Caki2 (cell line): ENCODE results near the gene ACBD4. TPM values are rescaled to one million over a fixed set of nuclear protein-coding genes. Genes with fewer than 3 reads are reported as not detected.

Source experiments
- DNase-seq: peaks from one replicate; pipeline ENCODE4 v3.0.0-alpha.2; 2015; ENCODE audit warnings: low read depth
- in situ Hi-C: cut with HindIII; loops from 2 replicates; pipeline ENCODE4 v1.10.0; 2016; ENCODE audit warnings: low sequenced_read_pairs, low pct_unique_long_range_greater_than_20kb, mixed read lengths
- total RNA-seq: library from RNA; depleted of rRNA; stranded (reverse); fragments of >200 nt; shearing (Covaris generic); gene quantifications from 2 replicates; pipeline ENCODE4 v1.2.3, GENCODE V29; 2014; ENCODE audit warnings: low replicate concordance; rRNA removed

The ACBD4 gene
- total RNA-seq, 1 experiment from 2014 or later: 7.8 TPM

DNA sequence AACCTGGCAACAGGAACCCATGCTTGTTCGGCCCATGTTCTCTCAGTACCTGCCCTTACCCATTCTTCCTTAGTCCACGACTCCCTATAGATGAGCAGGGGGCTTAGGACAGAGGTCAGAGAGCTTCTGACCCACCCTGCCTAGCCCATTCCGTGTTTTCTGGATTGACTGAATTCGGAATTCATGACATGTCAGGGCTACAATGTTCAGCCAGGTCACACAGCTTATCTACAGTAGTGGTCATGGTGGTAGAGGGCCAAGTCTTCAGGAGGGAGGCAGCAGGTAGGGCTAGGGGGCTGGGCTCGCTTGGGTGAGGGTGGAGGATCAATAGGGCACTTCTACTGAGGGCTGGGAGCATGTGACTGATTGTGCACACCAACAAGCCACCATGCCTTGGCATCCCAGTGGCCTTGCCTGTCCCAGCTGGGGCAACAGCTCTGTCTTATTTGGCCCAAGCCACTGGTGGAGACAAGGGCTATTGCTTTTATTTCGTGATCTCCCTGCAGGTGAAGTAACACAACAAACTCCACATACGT is 29.3 kb downstream of the ACBD4 start:
- DNase-seq: no peak
- in situ Hi-C loops: no loop called here

DNA sequence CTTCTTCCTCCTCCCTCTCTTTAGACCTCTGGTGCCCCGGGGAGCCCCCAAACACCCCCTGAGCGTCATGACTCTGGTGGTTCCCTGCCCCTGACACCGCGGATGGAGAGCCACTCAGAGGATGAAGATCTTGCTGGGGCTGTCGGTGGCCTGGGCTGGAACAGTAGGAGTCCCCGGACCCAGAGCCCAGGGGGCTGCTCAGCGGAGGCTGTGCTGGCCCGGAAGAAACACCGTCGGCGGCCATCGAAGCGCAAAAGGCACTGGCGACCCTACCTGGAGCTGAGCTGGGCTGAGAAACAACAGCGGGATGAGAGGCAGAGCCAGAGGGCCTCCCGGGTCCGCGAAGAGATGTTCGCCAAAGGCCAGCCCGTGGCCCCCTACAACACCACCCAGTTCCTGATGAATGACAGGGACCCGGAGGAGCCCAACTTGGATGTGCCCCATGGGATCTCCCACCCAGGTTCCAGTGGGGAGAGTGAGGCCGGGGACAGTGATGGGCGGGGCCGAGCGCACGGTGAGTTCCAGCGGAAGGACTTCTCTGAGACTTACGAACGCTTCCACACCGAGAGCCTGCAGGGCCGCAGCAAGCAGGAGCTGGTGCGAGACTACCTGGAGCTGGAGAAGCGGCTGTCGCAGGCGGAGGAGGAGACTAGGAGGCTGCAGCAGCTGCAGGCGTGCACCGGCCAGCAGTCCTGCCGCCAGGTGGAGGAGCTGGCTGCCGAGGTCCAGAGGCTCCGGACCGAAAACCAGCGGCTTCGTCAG is 33.7 kb downstream of the ACBD4 start:
- DNase-seq: no peak
- in situ Hi-C loops: no loop called here

DNA sequence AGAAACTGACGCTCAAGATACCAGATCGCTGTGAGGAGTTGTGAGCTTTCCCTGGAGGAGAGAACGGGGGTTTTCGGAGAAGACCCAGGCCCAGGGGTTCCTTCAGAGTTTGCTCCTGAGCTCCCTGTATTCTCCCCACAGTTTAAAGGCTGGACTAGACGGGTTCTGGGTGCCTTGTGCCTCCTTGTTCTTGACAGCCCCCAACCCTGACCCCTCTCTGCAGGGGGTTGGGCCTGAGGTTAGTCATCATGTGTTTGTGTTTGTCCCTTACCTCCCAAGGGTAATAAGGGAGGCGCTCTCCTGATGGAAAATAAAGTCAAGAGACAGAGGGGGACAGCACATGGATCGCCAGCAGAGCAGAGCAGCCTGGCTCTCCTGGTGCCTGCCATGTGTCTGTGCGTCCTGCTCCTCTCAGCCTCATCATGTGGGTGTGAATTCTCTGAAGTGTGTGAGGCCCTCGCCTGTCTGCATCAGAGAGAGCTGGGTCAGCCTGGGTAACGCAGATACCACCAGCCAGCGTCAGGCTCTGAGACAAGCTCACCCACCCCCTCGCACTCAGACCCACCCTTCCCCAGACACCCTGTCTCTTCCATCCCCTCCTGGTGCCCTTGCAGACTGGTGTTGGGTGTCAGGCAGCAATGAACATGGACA is 34.9 kb downstream of the ACBD4 start:
- in situ Hi-C loops: no loop called here
- DNase-seq: no peak

DNA sequence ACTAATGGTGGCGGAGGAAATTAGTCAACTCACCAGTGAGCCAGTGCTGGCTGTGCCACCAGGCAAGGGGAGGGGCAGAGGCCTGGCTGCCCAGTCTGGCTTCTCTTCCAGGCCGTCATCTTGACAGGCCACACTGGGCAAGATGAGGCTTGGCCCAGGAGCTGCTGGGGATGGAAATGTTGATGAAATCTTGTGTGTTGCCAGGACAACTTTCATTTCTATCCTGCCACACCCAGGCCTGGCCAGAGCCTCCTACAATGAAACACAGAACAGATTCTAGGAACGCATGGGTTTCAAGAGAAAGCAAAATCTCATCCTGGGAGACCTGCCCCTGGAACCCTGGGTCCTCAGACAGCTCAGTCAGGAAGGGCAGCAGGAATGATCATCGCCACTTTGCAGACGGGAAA is 35.4 kb downstream of the ACBD4 start:
- peak; percentile 92 for DNase-seq
- in situ Hi-C loops: no loop called here

DNA sequence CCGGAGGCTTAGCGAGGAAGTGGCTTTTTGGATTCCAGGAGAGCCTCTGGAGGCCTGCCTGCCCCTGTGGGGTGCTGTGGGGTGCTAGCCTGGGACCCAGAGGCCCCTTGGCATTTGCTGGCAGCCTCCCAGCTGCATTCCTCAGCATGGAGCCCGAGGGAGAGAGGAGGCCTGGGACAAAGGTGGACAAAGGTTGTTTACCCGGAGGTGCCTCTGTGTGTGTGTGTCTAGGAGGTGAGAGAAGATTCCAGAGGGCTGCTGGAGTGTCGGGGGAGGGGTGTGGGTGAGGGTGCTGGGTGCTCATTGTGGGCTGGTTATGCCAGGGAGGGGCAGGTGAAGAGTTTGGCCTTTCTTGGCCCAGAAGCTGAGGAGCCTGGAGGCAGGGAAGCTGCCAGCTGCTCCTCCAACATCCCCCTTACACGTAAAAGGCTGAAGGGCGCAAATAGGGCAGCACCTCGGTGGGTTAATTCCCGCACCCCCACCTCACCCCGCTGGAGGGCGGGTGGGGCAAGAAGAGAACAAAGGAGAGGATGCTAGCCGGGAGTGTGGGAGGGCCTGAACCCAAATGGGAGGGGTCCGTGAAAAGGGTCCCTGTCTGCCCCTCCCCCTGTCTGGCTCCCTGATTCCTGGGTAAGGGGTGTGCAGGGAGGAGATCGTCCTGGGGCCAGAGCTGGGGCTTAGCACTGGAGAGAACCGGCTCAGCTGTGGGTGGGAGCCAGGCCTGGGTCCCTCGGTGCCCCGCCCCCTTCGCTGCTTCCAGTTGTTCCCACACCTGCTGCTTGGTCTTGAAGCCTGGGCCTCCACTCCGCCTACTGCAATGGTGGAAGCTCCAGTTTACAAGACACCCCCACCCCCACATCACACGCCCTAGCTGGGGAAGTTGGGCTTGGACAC is 36.1 kb downstream of the ACBD4 start:
- peak; percentile 81 for DNase-seq
- in situ Hi-C loops: no loop called here

DNA sequence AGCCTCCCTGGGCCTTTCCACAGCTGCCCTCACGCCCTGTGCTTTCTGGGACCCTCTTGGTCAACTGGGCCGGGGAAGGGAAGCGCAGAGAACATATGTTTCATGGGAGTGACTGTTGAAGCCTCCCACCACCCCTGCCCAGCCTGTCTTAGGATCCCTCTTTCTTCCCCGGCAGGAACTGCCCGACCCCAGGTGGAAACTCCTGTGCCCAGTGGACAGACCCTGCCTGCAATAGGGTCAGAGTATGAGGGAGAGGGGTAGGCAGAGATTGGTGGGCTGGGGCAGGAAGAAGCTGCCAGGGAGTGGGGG is 36.7 kb downstream of the ACBD4 start:
- in situ Hi-C loops: no loop called here
- DNase-seq: no peak

DNA sequence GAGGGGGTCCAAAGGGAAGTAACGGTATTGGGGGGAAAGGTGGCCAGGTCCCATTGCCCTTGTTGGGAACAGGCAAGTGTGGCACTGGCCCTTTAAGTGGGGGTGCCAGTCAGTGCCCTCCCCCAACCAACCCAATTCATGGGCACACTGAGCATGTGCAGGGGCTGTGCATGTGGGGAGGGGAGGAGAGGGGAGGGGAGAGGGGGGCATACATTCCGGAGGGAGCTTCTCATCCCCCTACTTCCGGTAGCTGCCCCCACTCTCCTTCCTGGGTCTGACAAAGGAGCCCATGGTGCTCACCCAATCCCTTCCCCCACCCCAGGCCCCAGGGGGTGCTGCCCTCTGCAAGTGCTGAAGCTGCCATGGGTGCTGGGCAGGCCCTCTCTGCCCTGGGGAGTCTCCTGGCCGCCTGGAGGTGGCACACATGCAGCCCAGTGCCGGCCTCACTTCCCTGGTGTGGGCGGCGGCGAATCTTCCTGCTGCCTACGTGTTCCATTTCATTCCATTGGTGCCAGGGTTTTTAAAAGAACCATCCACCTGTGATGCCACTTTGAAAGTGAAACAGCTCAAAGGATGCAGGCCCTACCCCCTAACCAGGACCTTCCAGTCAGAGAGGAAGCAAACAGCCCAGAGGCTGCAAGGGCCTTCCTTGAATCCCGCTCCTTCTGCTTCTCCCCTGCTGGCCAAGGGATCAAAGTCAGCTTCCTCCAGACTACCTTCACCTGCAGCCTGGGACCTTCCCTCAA is 37.2 kb downstream of the ACBD4 start:
- DNase-seq: peak; percentile 96
- in situ Hi-C loops: no loop called here

DNA sequence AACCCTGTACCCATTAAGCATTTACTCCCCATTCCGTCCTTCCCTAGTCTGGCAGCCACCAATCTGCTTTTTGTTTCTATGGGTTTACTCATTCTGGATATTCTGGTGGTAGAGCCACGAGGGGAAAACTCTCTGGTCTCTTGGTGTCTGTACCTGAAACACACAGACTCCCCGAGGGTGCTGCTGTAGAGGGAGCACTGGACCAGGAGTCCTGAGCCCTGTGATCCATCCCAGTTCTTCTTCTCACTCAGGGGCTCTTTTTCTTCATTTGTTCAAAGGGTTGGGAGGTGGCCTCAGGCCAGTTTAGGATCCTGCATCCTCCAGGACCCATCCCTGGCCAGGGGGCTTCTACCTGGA is 40.2 kb downstream of the ACBD4 start:
- in situ Hi-C loops: no loop called here
- DNase-seq: no peak

DNA sequence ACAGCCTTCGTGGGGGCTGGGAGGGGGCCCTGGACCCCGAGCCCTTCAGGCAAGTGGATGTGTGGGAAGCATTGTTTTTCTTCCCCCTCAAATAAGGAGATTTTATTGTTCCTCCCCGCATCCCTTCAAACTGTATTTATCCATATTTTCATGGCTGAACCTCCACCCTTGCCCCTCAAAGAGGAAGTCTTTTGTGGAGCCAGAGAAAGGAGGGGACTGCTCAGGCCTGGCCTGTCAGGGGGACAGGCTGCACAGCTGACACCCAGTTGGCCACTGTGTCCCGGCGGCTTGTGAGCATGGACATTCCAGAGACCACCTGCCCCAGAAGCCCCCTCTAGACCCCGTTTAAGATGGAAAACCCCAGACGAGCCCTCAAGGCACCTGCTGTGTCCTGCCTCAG is 42.1 kb downstream of the ACBD4 start:
- in situ Hi-C loops: no loop called here
- no peak for DNase-seq

DNA sequence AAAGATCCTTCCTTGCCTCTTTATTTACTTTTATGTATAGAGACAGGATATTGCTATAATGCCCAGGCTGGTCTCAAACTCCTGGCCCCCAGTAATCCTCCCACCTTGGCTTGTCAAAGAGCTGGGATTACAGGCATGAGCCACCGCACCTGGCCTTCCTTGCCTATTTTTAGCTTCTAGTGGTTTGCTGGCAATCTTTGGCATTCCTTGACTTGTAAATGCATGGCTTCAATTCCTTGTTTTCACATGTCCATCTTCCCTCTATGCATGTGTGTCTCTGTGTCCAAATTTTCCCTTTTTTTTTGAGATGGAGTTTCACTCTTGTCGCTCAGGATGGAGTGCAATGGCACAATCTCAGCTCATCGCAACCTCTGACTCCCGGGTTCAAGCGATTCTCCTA is 48.7 kb downstream of the ACBD4 start:
- no peak for DNase-seq
- in situ Hi-C loops: no loop called here

DNA sequence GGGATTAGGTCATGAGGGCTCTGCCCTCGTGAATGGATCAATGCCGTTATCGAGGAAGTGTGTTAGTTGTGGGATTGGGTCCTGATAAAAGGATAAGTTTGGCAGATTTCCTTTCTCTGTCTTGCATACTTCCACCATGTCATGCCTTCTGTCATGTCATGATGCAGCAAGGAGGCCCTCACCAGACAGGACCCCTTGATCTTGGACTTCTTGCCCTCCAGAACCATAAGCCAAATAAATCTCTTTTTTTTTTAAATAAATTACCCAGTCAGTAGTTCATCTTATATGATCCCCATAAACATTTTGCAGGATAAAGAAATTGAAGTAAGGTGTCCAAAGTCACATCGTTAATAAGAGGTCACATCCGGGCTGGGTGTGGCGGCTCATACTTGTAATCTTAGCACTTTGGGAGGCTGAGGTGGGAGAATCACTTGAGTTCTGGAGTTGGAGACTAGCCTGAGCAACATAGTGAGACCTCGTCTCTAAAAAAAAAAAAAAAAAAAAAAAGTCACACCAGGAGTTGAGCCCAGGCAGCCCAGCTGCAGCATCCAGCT is 51.4 kb downstream of the ACBD4 start:
- no peak for DNase-seq
- in situ Hi-C loops: no loop called here

DNA sequence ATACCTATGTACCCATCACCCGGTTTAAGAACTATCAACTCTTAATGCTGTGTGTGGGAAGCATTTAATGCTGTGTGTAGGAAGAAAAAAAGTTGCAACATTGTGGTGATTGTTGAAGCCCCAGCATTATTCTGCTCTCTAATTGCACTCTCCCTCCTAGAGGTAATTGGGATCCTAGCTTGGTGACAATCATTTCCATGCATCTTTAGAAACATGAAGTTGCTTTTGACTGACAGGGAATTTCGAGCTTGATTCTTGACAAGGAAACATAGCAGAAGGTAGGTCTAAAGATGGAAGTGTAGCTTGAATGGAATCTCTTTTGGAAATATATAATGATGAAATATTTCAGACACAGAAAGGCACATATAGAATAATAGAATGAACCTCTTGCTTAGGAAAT is 53.5 kb downstream of the ACBD4 start:
- no peak for DNase-seq
- in situ Hi-C loops: no loop called here

DNA sequence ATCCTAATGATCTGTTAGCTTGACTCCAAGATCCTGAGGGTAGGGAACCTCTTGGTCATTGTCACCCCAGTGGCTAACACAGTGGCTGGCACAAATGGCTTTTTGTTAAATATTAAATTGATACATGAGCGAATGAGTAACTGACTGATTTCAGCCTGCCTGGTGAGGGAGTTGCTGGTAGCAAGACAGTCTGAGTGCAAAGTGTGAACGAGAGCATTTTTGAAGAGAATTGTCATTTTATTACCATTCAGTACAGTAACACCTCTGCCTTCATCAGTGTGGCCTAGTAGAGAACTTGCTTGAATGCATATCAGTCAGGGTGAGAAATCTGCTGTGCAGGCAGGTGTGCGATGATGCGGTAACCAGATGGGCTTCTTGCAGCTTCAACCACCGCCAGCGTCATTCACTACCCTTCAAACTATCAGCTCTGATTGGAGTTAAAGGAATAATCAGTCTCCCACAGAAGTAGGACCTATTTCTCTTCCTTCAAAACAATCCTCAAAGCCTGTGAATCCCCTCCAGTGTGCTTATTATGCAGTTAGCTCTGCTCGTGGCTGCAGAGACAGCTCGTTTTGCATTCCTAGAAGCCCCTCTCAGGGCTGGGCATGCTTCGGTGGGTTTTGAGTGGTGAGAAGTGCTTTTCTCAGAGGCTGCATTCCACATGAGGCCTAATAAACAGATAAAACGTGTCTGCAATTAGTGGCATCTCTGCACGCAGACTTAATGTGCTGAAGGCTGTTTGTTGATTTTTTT is 55.2 kb downstream of the ACBD4 start:
- in situ Hi-C loops: no loop called here
- DNase-seq: peak; percentile 80

Other genes with a start within 250 kb of the ACBD4 start
- gene EFTUD2, start 236.2 kb upstream of the ACBD4 start, total RNA-seq: 84.5 and 87.3 TPM in 2 replicates
- gene GFAP, start 220.2 kb upstream of the ACBD4 start, total RNA-seq: not detected in 2 replicates
- 21.2 and 21.7 TPM in 2 replicates for gene KIF18B, start 187.9 kb upstream of the ACBD4 start, total RNA-seq
- 10.9 and 12.5 TPM in 2 replicates for gene C1QL1, start 167.4 kb upstream of the ACBD4 start, total RNA-seq
- 63.2 and 86.0 TPM in 2 replicates for gene DCAKD, start 84.1 kb upstream of the ACBD4 start, total RNA-seq
- 57.3 and 81.4 TPM in 2 replicates for gene NMT1, start 74.4 kb upstream of the ACBD4 start, total RNA-seq
- gene PLCD3, start 3.2 kb upstream of the ACBD4 start, total RNA-seq: 74.9 and 164 TPM in 2 replicates
- gene HEXIM1, start 12.8 kb downstream of the ACBD4 start, total RNA-seq: 11.6 and 13.0 TPM in 2 replicates
- gene HEXIM2, start 26.2 kb downstream of the ACBD4 start, total RNA-seq: 36.7 and 53.4 TPM in 2 replicates
- 2.3 and 4.1 TPM in 2 replicates for gene FMNL1, start 86.2 kb downstream of the ACBD4 start, total RNA-seq
- not detected in 2 replicates for gene SPATA32, start 126.4 kb downstream of the ACBD4 start, total RNA-seq
- 19.0 and 23.5 TPM in 2 replicates for gene MAP3K14, start 181.3 kb downstream of the ACBD4 start, total RNA-seq